H1 (cell line): ENCODE results near the gene TSPEAR. TPM values are rescaled to one million over a fixed set of nuclear protein-coding genes. Genes with fewer than 3 reads are reported as not detected.

Source experiments
- CTCF ChIA-PET: fragments of 300-600 bp; sonication (Branson Sonifier 250); formaldehyde crosslinking; loops from one replicate; lab custom pipeline; 2021; ENCODE audit not compliant: partially characterized antibody; lab: Charles Lee
- POLR2A ChIA-PET: fragments of 300-600 bp; sonication (Branson Sonifier 250); formaldehyde crosslinking; loops from one replicate; lab custom pipeline; 2021; ENCODE audit warnings: inconsistent platforms; ENCODE audit not compliant: partially characterized antibody; lab: Charles Lee
- DNase-seq, 2 experiments: peaks; one replicate each; pipeline versions ENCODE4 v3.0.0 to v3.0.0-alpha.2; 2010 to 2022; ENCODE audit warnings: low spot score in 2 of 2, low read depth in 1 of 2, mixed read lengths in 1 of 2
- FAIRE-seq: peaks from 2 replicates; lab custom pipeline; 2011; peaks lifted over from hg19 to GRCh38; lab: Jason Lieb, UNC
- H2AFZ ChIP-seq: 2 replicates; pipeline ENCODE4 v1.8.1; 2012; ENCODE audit warnings: low read length, inconsistent platforms
- H2AK5ac ChIP-seq: 2 replicates; pipeline ENCODE4 v1.6.1; 2013; ENCODE audit warnings: low read depth, low read length
- H2BK120ac ChIP-seq: replicated peaks from 2 replicates; pipeline ENCODE3; 2013; ENCODE audit warnings: low read depth, low read length, inconsistent platforms
- H2BK12ac ChIP-seq: 2 replicates; pipeline ENCODE4 v1.6.1; 2013; ENCODE audit warnings: low read depth, low read length
- H2BK15ac ChIP-seq: 2 replicates; pipeline ENCODE4 v1.6.1; 2013; ENCODE audit warnings: low read length
- H2BK20ac ChIP-seq: 2 replicates; pipeline ENCODE4 v1.6.1; 2013; ENCODE audit warnings: low read length
- H2BK5ac ChIP-seq: 2 replicates; pipeline ENCODE4 v1.6.1; 2013; ENCODE audit warnings: low read depth, low read length
- H3K14ac ChIP-seq: 2 replicates; pipeline ENCODE4 v1.6.1; 2013; ENCODE audit warnings: inconsistent platforms; ENCODE audit not compliant: insufficient read length
- H3K18ac ChIP-seq: 2 replicates; pipeline ENCODE4 v1.6.1; 2013; ENCODE audit warnings: low read length; ENCODE audit errors: extremely low read depth
- H3K23ac ChIP-seq: 2 replicates; pipeline ENCODE4 v1.6.1; 2013; ENCODE audit warnings: inconsistent platforms; ENCODE audit not compliant: insufficient read length
- H3K23me2 ChIP-seq: 2 replicates; pipeline ENCODE4 v1.6.1; 2013; ENCODE audit warnings: low read depth, low read length
- H3K27ac ChIP-seq: 2 replicates; pipeline ENCODE4 v1.6.1; 2011; ENCODE audit warnings: low read depth, low read length, inconsistent platforms
- H3K27me3 ChIP-seq, 4 experiments: replicated peaks in 1 of 4; 1 replicate in 1 of 4; 2 replicates in 3 of 4; pipeline versions ENCODE4 v1.6.1 to v1.8.1; 2011 to 2013; ENCODE audit warnings: low read length in 3 of 4, mild to moderate bottlenecking in 3 of 4, inconsistent platforms in 2 of 4, mixed read lengths in 2 of 4, moderate library complexity in 1 of 4; ENCODE audit not compliant: control insufficient read depth in 3 of 4, insufficient read depth in 3 of 4; ENCODE audit errors: extremely low read depth in 1 of 4
- H3K36me3 ChIP-seq, 4 experiments: 2 replicates each; pipeline versions ENCODE4 v1.6.1 to v1.8.1; 2011 to 2013; ENCODE audit warnings: mild to moderate bottlenecking in 4 of 4, low read length in 3 of 4, moderate library complexity in 2 of 4, control low read depth in 1 of 4, inconsistent platforms in 1 of 4; ENCODE audit not compliant: insufficient read depth in 4 of 4, control insufficient read depth in 2 of 4
- H3K4ac ChIP-seq: replicated peaks from 2 replicates; pipeline ENCODE3; 2013; ENCODE audit warnings: low read length, low read depth, mixed read lengths, inconsistent platforms; ENCODE audit not compliant: insufficient read length
- H3K4me1 ChIP-seq, 4 experiments: replicated peaks in 1 of 4; 1 replicate in 1 of 4; 2 replicates in 3 of 4; pipeline versions ENCODE4 v1.6.1 to v1.8.1; 2011 to 2013; ENCODE audit warnings: low read length in 3 of 4, inconsistent platforms in 2 of 4, mixed read lengths in 1 of 4; ENCODE audit not compliant: insufficient read depth in 4 of 4, control insufficient read depth in 3 of 4
- H3K4me2 ChIP-seq, 2 experiments: 2 replicates each; pipeline versions ENCODE4 v1.6.1 to v1.8.1; 2011 to 2013; ENCODE audit warnings: low read depth in 2 of 2, low read length in 2 of 2, control low read depth in 1 of 2, inconsistent platforms in 1 of 2, mild to moderate bottlenecking in 1 of 2; ENCODE audit not compliant: insufficient read depth in 1 of 2
- H3K4me3 ChIP-seq, 4 experiments: fragments of 200-600, 300-600 bp in 1 of 4; sonication (generic), shearing (Covaris generic), sonication (Bioruptor Twin) in 1 of 4; 2 replicates each; pipeline versions ENCODE4 v1.5.1 to v1.8.1; 2011 to 2016; ENCODE audit warnings: low read length in 4 of 4, low read depth in 3 of 4, control low read depth in 2 of 4, inconsistent platforms in 2 of 4, mild to moderate bottlenecking in 2 of 4, mixed read lengths in 1 of 4, moderate library complexity in 1 of 4; ENCODE audit not compliant: insufficient read depth in 2 of 4; ENCODE audit errors: extremely low read depth in 1 of 4
- H3K56ac ChIP-seq: replicated peaks from 2 replicates; pipeline ENCODE3; 2013; ENCODE audit warnings: low read depth, mild to moderate bottlenecking, mixed read lengths, low read length, inconsistent platforms; ENCODE audit not compliant: insufficient read length
- H3K79me1 ChIP-seq: 2 replicates; pipeline ENCODE4 v1.6.1; 2013; ENCODE audit warnings: low read depth, low read length, control low read depth
- H3K79me2 ChIP-seq, 2 experiments: 2 replicates each; pipeline versions ENCODE4 v1.6.1 to v1.8.1; 2012 to 2013; ENCODE audit warnings: low read length in 2 of 2, mild to moderate bottlenecking in 2 of 2, inconsistent platforms in 1 of 2; ENCODE audit not compliant: insufficient read depth in 2 of 2, control insufficient read depth in 1 of 2
- H3K9ac ChIP-seq, 4 experiments: replicated peaks in 1 of 4; 1 replicate in 1 of 4; 2 replicates in 3 of 4; pipeline versions ENCODE4 v1.6.1 to v1.8.1; 2011 to 2013; ENCODE audit warnings: low read depth in 3 of 4, low read length in 3 of 4, control low read depth in 2 of 4, mild to moderate bottlenecking in 2 of 4, moderate library complexity in 2 of 4, inconsistent platforms in 1 of 4; ENCODE audit errors: extremely low read depth in 1 of 4
- H3K9me3 ChIP-seq, 2 experiments: 2 replicates each; pipeline versions ENCODE4 v1.6.1 to v1.8.1; 2012 to 2013; ENCODE audit warnings: mild to moderate bottlenecking in 2 of 2, moderate library complexity in 2 of 2, control low read depth in 1 of 2, inconsistent platforms in 1 of 2, low read depth in 1 of 2, low read length in 1 of 2, mixed read lengths in 1 of 2; ENCODE audit not compliant: insufficient read depth in 2 of 2
- H4K20me1 ChIP-seq, 2 experiments: replicated peaks in 1 of 2; 2 replicates each; pipeline versions ENCODE3 to v1.8.1; 2011 to 2013; ENCODE audit warnings: inconsistent platforms in 2 of 2, low read length in 2 of 2, mild to moderate bottlenecking in 1 of 2; ENCODE audit not compliant: insufficient read depth in 2 of 2, control insufficient read depth in 1 of 2
- H4K5ac ChIP-seq: 2 replicates; pipeline ENCODE4 v1.6.1; 2013; ENCODE audit warnings: low read length, low read depth, mixed read lengths, inconsistent platforms; ENCODE audit not compliant: insufficient read length
- H4K8ac ChIP-seq: 2 replicates; pipeline ENCODE4 v1.8.0; 2013; ENCODE audit warnings: mild to moderate bottlenecking, moderate library complexity, low read length, inconsistent platforms; ENCODE audit not compliant: insufficient read depth; ENCODE audit errors: extremely low read depth
- H4K91ac ChIP-seq: replicated peaks from 2 replicates; pipeline ENCODE3; 2013; ENCODE audit warnings: low read length, mixed read lengths, inconsistent platforms; ENCODE audit not compliant: insufficient read length
- BACH1 ChIP-seq: IDR thresholded peaks from 2 replicates; pipeline ENCODE4 v1.6.1; 2012; ENCODE audit warnings: low read length, improper control_type of control experiment
- CBX8 ChIP-seq: fragments of 300-800, 300-1000 bp; sonication (generic); IDR thresholded peaks from 2 replicates; pipeline ENCODE4 v1.7.1; 2016; ENCODE audit warnings: low read depth, low read length, borderline replicate concordance
- FOSL1 ChIP-seq: IDR thresholded peaks from 2 replicates; pipeline ENCODE4 v1.6.1; 2011; ENCODE audit warnings: mild to moderate bottlenecking, low read depth, low read length, moderate library complexity; ENCODE audit not compliant: insufficient read depth
- GTF2F1 ChIP-seq: IDR thresholded peaks from 2 replicates; pipeline ENCODE4 v1.6.1; 2012; ENCODE audit warnings: low read depth, low read length, improper control_type of control experiment, borderline replicate concordance
- HDAC6 ChIP-seq: IDR thresholded peaks from one replicate; pipeline ENCODE4 v1.7.1; 2012; ENCODE audit warnings: low read depth, mild to moderate bottlenecking, inconsistent platforms, low read length, moderate library complexity
- POLR2A ChIP-seq, 2 experiments: IDR thresholded peaks; 1 replicate in 1 of 2; 2 replicates in 1 of 2; pipeline ENCODE4 v1.6.1; 2011; ENCODE audit warnings: low read depth in 2 of 2, low read length in 2 of 2, mild to moderate bottlenecking in 2 of 2; ENCODE audit errors: control extremely low read depth in 1 of 2
- WGBS, 2 experiments: shearing (Covaris generic) in 1 of 2; methylation state at CpG; one replicate each; pipeline versions ENCODE4 v1.1.6 to v1.1.7; 2013 to 2015; ENCODE audit warnings: low lambda C conversion rate in 2 of 2, mixed read lengths in 2 of 2, inconsistent platforms in 1 of 2, low coverage in 1 of 2, missing lambda C conversion rate in 1 of 2; ENCODE audit not compliant: insufficient replicate concordance in 2 of 2, insufficient coverage in 1 of 2, insufficient read length in 1 of 2; ENCODE audit errors: extremely low coverage in 1 of 2, missing lambda C conversion rate in 1 of 2; 5-methylcytosine and 5-hydroxymethylcytosine counted together
- polyA plus RNA-seq, 7 experiments: library from polyadenylated mRNA; depleted of rRNA in 3 of 7; stranded (reverse) in 5 of 7; unstranded in 2 of 7; fragments of >200 nt in 5 of 7; fragments of 200-250 nt in 2 of 7; gene quantifications; 1 replicate in 5 of 7; 2 replicates in 1 of 7; 4 replicates in 1 of 7; pipeline versions ENCODE4 v1.2.1 to v1.2.3, GENCODE V29; 2011 to 2013; ENCODE audit warnings: missing spikeins in 2 of 7, mixed read lengths in 2 of 7
- total RNA-seq: library from RNA; stranded (reverse); fragmentation: NEBNext Ultra II Directional; extraction: Animal tissue kit (Norgen Biotek cat#: 25700); gene quantifications from 2 replicates; pipeline ENCODE4 v1.2.1, GENCODE V29; 2021

TSPEAR gene
- total and polyA plus RNA-seq, 2 of the 8 experiments (the other 6 are each of a cell fraction or from before 2014, with no cell fraction given), result 0.58 to 0.89 TPM

GRCh38 chr21:44759628-44760285 is 48.4 kb upstream of the TSPEAR start:
- Histone ChIP-seq H4K5ac (no peak overlapping the region), H3K9ac (no peak overlapping the region), H2BK5ac (no peak overlapping the region), H2BK20ac (no peak overlapping the region), H4K20me1 (no peaks in the 10 kb centered on the region), H3K79me1 (peaks cover 2% of the 10 kb centered on the region; the same call in 1 of the 2 replicates), H3K23ac (no peak overlapping the region), H3K4me1 (peaks cover 0 to 22% (median 10%) of the 10 kb centered on the region in 4 experiments; a peak in 6 of 7 replicates), H2BK12ac (0 out of 2 replicates have a peak overlapping the region, but pooled peaks have one; percentile 88), H3K4me3 (no peak overlapping the region), H4K91ac (no peak overlapping the region), H3K79me2 (no peaks in the 10 kb centered on the region), H3K23me2 (no peaks in the 10 kb centered on the region), H3K56ac (no peak overlapping the region), H3K14ac (no peak overlapping the region), H3K36me3 (no peaks in the 10 kb centered on the region), H2BK120ac (peak overlapping the region; percentile 12), H2AFZ (no peak overlapping the region), H4K8ac (no peak overlapping the region; the same call in 1 of the 2 replicates), H3K4me2 (no peak overlapping the region), H3K18ac (no peak overlapping the region), H2BK15ac (0 out of 2 replicates have a peak overlapping the region, but pooled peaks have one; percentile 83), H3K27ac (no peak overlapping the region), H2AK5ac (peak overlapping the region; percentile 53; the same call in 1 of the 2 replicates), H3K4ac (no peak overlapping the region), H3K27me3 (no peaks in the 10 kb centered on the region), H3K9me3 (peaks cover 0 to 6% of the 10 kb centered on the region in 2 experiments; a peak in 1 of 4 replicates)
- ChIA-PET CTCF (interaction anchor here (1.0 to 4.7 kb wide), 17 partner anchors 10 to 249 kb away, joined by 3 to 28 read pairs (median 4); partner anchors contain the start of genes KRTAP10-12 and KRTAP10-6), POLR2A (interaction anchor here (0.6 to 2.6 kb wide), 4 partner anchors 9 to 241 kb away, joined by 3 to 10 read pairs (median 4); partner anchors contain the start of gene UBE2G2)
- WGBS, 2 experiments, result 87% methylated on average over 22 of the region's 22 CpGs; no CpG with 5 or more reads in 1 of the 2 experiments
- FAIRE-seq (no peak), DNase-seq (no peak)
- TF ChIP-seq CBX8 (no peak), BACH1 (no peak), FOSL1 (no peak), HDAC6 (no peak), POLR2A (IDR thresholded peaks at IDR 0.05; ENCODE audit: control extremely low read depth in 1 of 2, low read depth in 2 of 2, low read length in 2 of 2) (no peak), GTF2F1 (no peak)
